ENCODE data around the gene TREML2. TPM values are rescaled to one million over a fixed set of nuclear protein-coding genes. Genes with fewer than 3 reads are reported as not detected.

The TREML2 gene
- total RNA-seq, 1 donor from 2014 or later, result under 0.01 TPM

GRCh38 chr6:41155132-41155805 lies 45.7 kb downstream of the TREML2 start:
- FAIRE-seq, result no peak
- DNase-seq (ENCODE audit: low spot score in 2 of 2), result no peak

GRCh38 chr6:41153992-41154625 lies 46.8 kb downstream of the TREML2 start, which contains the start of gene TREML1:
Gene TREML1 (minus strand): TSS chr6:41154347. CDS start chr6:41154288, 59 bp downstream.
- DNase-seq (ENCODE audit: low spot score in 2 of 2) (no peak), FAIRE-seq (no peak)

DNA sequence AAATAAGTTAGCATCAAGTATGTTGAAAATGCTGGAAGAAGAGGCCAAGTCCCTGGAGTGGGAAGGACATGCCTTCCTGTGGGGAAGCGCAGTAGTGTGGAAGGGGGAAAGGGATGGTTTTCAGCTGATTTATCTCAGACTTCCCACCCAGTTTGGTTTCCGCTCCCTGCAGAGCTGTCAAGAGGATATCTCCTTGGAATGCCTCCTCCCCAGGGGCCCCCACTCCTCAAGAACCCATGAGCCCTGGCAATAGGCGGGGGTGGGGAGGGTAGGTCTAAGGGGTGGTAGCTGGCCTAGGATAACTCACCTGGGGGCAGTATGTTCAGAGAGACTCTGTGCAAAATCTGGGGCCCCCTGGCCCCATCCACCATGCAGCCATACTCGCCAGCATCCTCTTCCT lies 47.5 kb downstream of the TREML2 start:
- no peak for DNase-seq (ENCODE audit: low spot score in 2 of 2)

DNA sequence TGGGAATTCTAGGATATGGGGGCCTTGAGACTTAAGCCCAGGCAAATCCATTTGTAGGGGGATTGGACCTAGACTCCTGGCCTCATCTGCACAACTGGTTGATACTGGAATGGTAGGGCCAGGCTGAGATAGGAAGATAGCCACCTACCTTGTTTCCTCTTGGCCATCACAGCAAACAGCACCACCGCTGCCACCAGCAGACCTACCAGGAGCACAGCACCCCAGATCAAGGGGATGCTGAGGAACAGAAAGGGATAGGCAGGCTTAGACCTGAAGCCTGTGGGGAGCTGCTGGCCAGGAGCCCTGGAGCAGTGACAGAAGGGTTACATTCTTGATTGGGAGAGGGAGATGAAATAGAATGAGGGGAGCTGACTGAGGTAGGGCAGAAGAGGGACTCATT lies 50.3 kb downstream of the TREML2 start:
- DNase-seq (ENCODE audit: low spot score in 2 of 2) (no peak), FAIRE-seq (no peak)

More for the DNA sequence above, 47.5 kb downstream of the TREML2 start:
- no peak for FAIRE-seq

DNA sequence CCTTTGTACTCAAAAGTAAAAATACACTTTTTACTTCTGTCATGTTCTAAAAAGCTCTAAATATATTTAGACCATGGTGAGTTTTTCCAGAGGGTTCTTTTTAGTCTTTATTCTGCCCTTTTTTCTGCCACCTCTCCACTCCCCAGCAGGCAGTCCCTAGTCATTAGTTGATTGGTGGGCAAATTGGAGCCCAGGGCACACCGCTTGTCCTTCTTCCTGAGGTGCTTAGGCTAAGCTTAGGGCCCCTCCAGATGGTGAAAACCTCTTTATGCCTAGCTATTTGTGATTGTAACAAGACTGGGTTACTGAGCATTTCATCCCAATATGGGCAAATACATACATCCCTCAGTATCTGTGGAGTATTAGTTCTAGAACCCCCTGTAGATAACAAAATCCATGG lies 53.0 kb downstream of the TREML2 start:
- DNase-seq (ENCODE audit: low spot score in 2 of 2), result no peak
- no peak for FAIRE-seq

Small RNAs within 50 kb of the gene (small RNA-seq; reads per million reads assigned to genes)
- gene AL391903.2, result not detected
- 0.08 reads per million for gene RNA5SP207

Other genes starting within 250 kb of the TREML2 start
- under 0.01 TPM for gene UNC5CL, start 161.9 kb downstream of the TREML2 start, total RNA-seq
- 0.82 TPM for gene TSPO2, start 158.7 kb downstream of the TREML2 start, total RNA-seq
- gene APOBEC2, start 147.9 kb downstream of the TREML2 start, total RNA-seq, result not detected
- 6.9 TPM for gene OARD1, start 128.8 kb downstream of the TREML2 start, total RNA-seq
- 34.6 TPM for gene NFYA, start 128.2 kb downstream of the TREML2 start, total RNA-seq
- gene TREML1, start 46.8 kb downstream of the TREML2 start, total RNA-seq, result 0.41 TPM
- gene TREM2, start 38.0 kb downstream of the TREML2 start, total RNA-seq, result 4.9 TPM
- gene TREML4, start 27.2 kb upstream of the TREML2 start, total RNA-seq, result not detected
- not detected for gene TREM1, start 85.5 kb upstream of the TREML2 start, total RNA-seq
- not detected for gene NCR2, start 134.5 kb upstream of the TREML2 start, total RNA-seq